Left forelimb (tissue), 1 donor: Measurements from ENCODE around the gene BARHL2.

Experiments
- DNase-seq: peaks from one replicate; pipeline ENCODE4 v3.0.0-alpha.2; 2018; ENCODE audit warnings: low spot score

Gene BARHL2

DNA sequence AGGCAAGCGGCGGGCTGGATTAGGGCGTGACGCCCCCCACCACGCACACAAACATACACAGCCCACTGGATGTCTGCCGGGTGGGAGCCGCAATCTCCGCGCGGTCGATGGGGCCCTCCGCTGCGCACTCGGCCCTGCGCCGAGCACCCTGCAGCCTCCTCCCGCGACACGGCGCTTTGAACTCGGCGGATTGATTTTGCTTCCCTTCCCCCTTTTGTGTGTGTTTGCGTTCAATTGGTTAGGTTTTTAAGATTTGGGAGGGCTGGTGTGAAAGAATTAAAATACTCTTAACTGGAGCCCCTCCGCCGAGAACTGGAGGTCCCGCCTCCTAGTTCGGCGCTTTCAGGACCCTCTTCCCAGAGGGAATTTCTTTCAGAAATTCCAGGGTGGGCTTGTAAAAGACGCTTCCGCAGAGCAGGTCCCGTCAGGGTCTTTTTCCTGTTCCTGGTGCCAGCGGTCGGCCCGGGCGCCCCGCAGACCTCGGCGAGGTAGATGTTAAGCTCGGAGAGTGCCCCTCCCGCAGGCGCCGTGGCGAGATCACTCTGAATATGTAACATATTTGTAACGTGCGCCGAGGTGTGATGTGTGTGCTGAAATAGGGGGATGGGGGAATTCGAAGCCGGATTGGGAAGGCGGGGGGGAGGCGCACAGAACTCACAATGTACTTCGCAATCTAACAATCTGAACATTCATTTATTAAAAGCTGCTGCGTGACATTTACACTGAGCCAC is 8.0 kb upstream of the BARHL2 start:
- peak; percentile 67 for DNase-seq

- no peak for DNase-seq
These were observed 7.3 kb upstream of the BARHL2 start for GRCh38 chr1:90724361-90724760.

DNA sequence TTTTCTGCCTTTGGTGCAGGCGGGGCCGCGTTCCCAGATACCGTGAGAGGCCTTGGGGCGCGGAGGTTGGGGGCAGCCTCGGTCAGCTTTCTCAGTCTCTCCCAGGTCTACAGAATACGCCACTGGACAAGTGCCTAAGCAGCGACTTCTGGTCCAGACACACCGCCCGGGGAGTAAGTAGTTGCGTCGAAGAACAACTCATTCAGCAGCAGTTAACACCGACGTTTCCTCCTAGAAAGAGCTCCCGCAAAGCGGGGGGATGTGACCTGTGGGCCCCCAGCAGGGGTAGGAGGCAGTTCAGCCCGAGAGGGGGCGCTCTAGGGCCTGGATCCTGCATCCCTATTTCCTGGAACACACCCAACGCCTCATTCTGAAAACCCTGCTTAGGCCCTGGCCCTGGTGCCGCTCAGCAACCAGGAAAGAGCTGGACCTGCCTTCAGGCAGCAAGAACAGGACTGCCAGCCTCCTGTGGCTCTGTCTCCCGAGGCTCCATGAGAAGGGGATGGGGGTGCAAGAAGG is 6.5 kb upstream of the BARHL2 start:
- no peak for DNase-seq

DNA sequence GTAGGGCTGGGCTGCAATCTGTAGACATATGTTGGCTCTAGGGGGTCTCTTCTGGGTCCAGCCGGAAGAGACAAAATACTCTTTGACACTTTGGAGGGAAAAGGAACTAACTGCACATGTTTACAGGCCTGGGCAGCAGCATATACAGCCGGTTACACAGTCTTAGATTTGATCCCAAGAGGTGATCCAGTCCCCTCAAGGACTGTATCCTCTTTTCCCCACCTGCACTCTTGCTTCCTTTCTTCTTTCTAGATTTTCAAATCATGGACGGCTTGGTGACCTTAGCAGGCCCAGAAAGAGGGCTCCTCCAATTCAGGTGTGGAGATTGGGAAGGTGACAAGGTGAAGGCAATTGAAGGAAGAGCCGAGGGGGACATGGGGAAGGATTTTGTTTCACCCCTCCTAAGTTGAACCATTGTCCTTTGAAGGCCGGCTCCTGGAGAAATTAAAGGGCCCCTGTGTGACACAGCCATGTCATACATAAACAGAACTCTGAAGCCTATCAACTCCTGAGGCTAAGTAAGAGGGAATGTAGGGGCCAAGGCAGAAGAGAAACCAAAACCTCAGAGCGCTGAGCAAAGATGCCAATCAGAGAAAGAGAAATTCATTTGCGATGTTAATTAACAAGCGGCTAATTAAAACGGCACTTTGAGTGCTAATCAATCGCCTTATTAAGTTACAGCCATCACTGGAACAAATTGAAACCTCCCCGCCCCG is 5.9 kb upstream of the BARHL2 start:
- DNase-seq = no peak

DNA sequence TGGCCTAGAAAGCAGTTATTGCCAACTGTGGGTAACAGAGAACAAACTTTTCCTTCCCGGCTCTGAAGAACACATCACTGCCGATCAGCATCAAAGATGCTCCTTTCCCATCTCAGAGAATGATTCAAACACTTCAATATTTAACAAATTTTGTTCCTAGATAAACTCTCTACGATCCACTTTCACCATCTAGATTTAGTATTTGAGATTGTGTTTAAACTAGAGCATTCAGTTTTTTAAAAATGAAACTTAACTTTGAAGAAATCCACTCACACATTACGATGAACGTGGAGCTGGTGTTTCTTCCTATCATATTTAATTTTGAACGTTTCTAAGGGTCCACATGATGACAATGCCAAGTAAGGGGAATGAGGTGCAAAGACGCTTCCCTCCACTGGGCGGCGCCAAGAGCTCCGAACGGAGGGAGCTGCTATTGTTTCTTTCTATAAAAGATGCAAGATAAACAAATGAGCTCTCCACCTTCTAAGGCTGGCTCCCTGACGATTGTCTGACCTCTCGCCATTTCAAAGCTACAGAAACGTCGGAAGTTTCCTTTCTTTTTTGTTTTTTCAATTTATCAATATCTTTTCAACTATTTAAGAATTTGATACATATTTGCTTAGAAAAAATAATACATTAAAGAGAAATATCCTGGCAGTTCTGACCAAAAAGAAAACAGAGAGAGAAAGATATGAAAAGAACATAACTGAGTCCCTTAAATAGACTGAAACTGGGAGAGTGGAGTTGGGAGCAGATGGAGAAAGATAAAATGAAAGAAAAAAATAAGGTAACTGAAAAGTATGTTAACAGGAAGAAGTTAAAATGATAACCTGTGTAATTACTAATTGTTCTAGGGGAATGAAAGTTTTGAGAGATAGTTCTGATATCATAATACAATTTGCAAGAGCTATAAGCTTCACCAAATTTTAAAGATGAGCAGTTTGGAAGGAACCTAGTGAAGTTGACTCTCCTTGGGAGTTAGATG is 4.4 kb upstream of the BARHL2 start:
- no peak for DNase-seq

DNA sequence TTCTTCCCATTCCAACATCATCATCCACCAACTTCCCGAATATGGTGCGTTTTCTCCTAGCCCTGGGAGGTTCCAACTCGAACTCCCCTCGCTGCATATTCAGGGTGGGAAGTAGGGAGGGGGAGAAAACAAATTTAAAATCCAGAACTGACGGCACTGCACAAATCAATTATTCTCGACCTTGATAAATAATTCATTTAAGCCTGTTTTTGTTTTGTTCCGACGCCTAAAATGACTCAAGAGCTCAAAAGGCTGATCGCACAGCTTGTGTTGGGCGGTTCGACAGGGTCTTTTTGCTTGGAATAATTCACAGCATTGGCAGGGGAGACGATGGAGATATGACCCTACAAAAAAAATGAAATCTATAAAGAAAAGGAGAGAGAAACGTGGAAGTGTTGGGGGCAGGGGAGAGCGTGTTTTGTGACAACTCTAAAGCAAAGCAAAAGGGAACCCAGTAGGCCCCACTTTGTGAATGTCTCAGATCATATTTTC is 3.1 kb upstream of the BARHL2 start:
- DNase-seq = no peak

- DNase-seq = no peak
These were observed 2.4 kb upstream of the BARHL2 start for GRCh38 chr1:90719330-90720144.

GRCh38 chr1:90718411-90719329 is 1.6 kb upstream of the BARHL2 start:
- no peak for DNase-seq

DNA sequence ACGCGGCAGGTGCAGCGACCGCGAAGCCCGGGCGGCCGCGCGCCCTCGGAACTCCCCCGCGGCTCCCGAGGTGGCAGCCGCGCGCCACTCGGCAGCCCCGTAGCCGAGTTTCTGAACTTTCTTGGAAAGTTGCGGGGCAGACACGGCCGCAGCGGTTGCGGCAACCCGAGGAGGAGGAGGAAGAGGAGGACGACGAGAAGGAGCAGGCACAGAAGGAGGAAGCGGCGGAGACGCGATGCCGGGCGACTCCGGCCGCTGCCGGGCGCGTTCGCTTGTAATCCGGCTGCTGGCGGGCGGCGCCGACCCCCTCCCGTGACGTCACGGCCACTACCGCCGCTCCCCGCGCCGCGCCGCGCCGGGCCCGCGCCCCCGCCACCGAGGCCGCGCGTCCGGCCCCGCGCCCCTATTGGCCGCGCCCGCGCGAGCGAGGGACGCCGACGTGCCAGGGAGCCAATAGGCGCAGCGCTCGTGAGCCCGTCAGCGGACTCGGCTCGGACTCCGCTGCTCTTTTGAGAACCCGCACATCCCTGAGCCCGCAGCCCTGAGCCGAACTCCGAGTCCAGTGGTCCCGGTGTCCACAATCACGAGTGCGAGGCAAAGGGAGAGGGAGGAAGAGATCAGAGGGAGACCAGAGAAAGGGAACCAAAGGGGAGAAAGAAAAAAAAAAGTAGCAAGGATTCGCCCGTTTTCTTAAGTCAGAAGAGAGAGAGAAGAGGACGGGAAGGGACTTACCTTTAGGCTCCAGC is 736 bp upstream of the BARHL2 start:
- DNase-seq = no peak

- no peak for DNase-seq
These were observed 208 bp upstream of the BARHL2 start for GRCh38 chr1:90717356-90717664.

- no peak for DNase-seq
These were observed 905 bp downstream of the BARHL2 start for GRCh38 chr1:90716243-90716551.

DNA sequence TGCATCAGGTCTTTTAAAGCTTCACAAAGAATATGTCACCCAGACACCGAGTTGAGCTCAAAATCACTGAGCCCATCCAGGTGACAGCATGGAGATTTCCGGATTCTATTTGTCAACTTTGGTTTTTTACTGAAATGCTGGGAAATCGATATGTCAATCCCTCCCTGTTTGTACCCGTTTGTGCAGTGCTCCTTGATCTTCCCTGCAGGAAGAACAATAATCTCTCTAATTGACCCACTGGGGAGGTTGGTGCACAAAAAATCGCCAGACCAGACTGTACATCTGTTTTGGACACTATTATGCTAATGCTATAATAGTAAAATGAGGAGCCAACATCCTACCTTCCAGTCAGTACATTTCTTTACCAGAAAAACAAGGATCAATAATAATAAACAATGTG is 1.8 kb downstream of the BARHL2 start:
- no peak for DNase-seq

DNA sequence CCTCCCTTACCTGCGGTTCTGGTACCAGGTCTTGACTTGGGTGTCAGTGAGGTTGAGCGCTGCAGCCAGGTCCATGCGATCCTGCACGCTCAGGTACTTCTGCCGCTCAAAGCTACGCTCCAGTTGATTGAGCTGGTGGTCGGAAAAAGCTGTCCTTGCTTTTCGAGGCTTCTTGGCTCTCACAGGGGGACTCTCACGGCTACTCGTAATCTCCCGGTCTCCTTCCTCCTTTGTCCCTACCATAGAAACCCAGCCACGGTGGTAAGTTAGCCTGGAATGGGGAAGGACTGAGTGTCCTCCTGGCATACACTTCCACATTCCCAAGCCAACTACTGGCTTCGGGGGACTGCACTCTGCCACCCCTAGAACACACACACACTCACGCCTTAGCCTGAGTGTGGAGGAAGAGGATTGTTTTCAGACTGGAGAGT is 2.6 kb downstream of the BARHL2 start:
- no peak for DNase-seq

DNA sequence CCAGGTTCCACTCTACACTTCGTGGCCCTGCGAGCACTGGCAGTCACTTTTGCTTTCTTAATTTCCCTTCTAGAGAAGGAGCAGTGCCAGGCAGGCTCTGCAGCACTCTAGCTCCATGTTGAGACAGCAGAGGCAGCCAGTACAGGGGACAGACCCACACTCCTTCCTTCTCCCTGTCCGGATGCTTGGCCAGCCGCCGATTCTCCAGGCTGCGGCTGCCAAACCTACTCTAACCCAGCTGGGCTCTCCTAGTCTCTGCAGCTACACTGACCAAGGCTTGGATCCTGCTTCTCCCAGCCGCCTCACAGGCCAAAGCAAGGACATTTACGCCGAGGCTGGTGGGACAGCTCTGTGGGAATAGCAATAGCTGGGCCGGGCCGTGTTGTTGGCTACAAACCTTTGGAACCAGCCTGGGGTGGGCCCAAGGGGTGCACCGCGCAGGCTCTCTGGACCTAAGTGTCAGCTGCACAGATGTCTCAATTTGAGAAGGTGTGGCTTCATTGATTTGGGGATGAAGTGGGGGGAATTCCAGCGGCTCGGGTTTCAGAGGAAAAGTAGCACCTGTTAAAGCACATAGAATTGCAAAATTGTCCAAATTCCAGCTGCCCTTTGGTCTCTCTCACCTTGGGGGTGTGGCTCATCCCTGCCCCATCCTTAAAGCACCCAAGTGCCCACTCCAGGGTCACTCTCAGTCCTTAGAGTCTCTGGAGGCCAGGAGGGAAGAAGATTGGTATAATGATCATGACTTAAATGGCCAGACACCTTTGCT is 3.2 kb downstream of the BARHL2 start:
- no peak for DNase-seq

GRCh38 chr1:90712915-90713730 is 4.0 kb downstream of the BARHL2 start:
- DNase-seq = no peak

DNA sequence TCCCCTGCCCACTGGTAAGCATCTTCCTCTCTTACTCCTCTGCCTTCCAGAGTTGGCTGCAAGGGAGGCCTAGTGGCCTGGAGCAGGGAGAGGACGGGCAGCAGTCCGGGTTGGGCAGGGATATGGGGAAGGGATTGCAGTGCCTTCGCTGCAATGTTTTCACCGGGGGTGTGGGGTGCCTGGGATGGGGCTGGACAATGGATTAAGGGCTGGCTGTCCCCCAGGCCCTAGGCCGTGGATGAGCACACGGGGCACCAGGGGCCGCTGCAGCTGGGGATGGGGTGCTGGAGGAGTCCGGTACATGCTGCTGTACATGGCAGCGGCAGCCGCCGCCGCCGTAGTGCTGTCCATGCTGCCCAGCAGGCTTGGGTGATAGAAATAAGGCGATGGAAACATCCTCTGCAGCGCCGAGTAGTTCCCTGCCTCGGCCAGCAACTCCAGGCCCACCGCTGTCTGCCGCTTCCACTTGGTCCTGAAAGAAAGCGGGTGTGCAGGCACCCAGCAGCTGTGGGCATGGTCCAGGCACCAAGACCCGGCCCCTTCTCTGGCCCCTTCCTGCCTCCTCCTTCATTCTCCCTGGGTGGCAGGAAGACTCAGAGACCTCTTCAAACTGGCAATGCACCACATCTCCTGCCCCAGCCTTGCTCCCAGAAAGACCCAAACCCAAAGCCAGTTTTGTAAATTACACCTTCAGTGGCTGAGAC is 4.8 kb downstream of the BARHL2 start:
- DNase-seq = no peak

DNA sequence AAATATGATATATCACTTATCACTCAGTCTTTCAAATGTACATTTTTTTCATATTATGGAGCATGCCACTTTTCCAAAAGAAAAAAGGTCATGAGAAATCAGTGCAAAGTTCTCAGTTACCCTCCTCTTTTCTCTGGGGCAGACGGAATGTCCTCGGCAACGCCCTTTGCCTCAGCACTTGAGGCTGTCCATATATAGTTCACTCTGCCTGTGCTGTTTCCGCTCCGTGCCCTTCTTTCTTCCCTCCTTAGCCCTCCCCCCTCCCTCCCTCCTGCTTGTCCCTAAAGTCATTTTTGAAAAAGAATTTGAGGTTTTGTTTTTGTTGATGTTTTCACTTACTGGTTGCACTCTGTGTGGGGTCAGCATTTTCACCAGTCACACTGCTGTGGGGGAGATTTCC is 5.4 kb downstream of the BARHL2 start:
- no peak for DNase-seq
